Astrocyte (in vitro differentiated cells and primary cell): ENCODE measurements around the gene OXNAD1.

ENCODE experiments used
- EZH2 ChIP-seq: IDR thresholded peaks from 2 replicates; pipeline ENCODE4 v1.6.1; 2012; ENCODE audit warnings: mild to moderate bottlenecking, low read length, inconsistent platforms; ENCODE audit not compliant: insufficient read depth
- TF ChIP-seq, protein P1 (sequence below): IDR thresholded peaks from 2 replicates; pipeline ENCODE4 v1.5.1; 2011; ENCODE audit warnings: low read depth, mild to moderate bottlenecking, inconsistent platforms, low read length, moderate library complexity; ENCODE audit not compliant: insufficient read depth

DNA sequence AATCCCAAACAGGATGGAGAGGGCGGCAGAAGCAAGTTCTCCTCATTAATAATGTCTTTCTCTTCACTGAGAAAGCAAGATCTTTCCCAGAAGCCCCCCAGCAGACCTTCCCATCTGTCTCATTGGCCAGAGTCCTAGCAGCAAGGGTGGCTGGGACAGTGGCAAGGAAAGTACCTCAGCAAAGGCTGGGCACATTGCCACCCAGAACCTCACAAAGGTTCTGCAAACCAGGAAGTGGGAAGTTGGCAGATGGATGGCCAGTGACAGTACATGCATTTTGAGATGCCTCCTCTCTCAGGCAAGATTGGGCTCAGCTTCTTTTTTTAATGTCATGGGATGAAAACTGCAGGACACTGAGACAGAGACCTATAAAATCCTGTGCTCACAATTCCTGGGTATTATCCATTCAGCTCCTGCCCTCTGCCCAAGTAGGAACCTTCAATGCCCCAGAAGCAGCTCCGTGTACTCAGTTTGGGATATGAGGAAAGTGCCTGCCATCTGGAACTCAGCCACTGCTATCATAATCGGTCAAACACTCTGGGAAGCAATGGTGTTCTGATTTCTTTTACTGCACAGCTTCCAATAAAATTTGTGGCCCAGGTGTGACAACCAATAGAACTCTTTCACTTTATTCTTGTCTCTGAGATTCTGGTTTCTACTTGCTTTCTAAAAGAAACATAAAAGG is 25.8 kb upstream of the OXNAD1 start:
- TF ChIP-seq, protein P1, sequence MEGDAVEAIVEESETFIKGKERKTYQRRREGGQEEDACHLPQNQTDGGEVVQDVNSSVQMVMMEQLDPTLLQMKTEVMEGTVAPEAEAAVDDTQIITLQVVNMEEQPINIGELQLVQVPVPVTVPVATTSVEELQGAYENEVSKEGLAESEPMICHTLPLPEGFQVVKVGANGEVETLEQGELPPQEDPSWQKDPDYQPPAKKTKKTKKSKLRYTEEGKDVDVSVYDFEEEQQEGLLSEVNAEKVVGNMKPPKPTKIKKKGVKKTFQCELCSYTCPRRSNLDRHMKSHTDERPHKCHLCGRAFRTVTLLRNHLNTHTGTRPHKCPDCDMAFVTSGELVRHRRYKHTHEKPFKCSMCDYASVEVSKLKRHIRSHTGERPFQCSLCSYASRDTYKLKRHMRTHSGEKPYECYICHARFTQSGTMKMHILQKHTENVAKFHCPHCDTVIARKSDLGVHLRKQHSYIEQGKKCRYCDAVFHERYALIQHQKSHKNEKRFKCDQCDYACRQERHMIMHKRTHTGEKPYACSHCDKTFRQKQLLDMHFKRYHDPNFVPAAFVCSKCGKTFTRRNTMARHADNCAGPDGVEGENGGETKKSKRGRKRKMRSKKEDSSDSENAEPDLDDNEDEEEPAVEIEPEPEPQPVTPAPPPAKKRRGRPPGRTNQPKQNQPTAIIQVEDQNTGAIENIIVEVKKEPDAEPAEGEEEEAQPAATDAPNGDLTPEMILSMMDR = no peak
- no peak for TF ChIP-seq EZH2
